OCI-LY3 (cell line): ENCODE results near the gene ACTRT2.

ENCODE experiments used
- H2AFZ ChIP-seq: fragments of 200-600, 300-600 bp; shearing (Covaris generic); 2 replicates; pipeline ENCODE4 v1.6.0; 2014; ENCODE audit warnings: antibody characterized with exemption, low read depth, low read length
- H3K27ac ChIP-seq: fragments of 200-600, 300-600 bp; sonication (generic); 2 replicates; pipeline ENCODE4 v1.5.1; 2014; ENCODE audit warnings: mild to moderate bottlenecking, low read length, moderate library complexity, mixed read lengths
- H3K27me3 ChIP-seq: fragments of 200-600, 300-600 bp; sonication (generic); 2 replicates; pipeline ENCODE4 v1.6.1; 2014; ENCODE audit warnings: low read depth, low read length, mixed read lengths
- H3K36me3 ChIP-seq: fragments of 200-600, 300-600 bp; sonication (generic); replicated peaks from 2 replicates; pipeline ENCODE3; 2014; ENCODE audit warnings: low read depth, low read length, mixed read lengths
- H3K4me1 ChIP-seq: fragments of 300-600, 200-600 bp; sonication (generic); 2 replicates; pipeline ENCODE4 v1.6.1; 2014; ENCODE audit warnings: low read length, mixed read lengths
- H3K4me2 ChIP-seq: fragments of 200-600, 300-600 bp; sonication (generic); 2 replicates; pipeline ENCODE4 v1.6.1; 2014; ENCODE audit warnings: low read length, mixed read lengths
- H3K4me3 ChIP-seq: fragments of 300-600, 200-600 bp; sonication (generic); 2 replicates; pipeline ENCODE4 v1.5.1; 2014; ENCODE audit warnings: antibody characterized with exemption, mild to moderate bottlenecking, low read length, moderate library complexity
- H3K79me2 ChIP-seq: fragments of 300-600, 200-600 bp; shearing (Covaris generic); 2 replicates; pipeline ENCODE4 v1.6.1; 2014; ENCODE audit warnings: mild to moderate bottlenecking, low read length, mixed read lengths
- H3K9ac ChIP-seq: fragments of 300-600, 200-600 bp; shearing (Covaris generic); 2 replicates; pipeline ENCODE4 v1.6.0; 2014; ENCODE audit warnings: mild to moderate bottlenecking, low read length, moderate library complexity
- H3K9me3 ChIP-seq: fragments of 200-600, 300-600 bp; shearing (Covaris generic); 2 replicates; pipeline ENCODE4 v1.6.1; 2014; ENCODE audit warnings: low read length, mixed read lengths; ENCODE audit not compliant: insufficient read depth
- H4K20me1 ChIP-seq: fragments of 200-600, 300-600 bp; sonication (generic); 2 replicates; pipeline ENCODE4 v1.6.1; 2016; ENCODE audit warnings: low read length, mixed read lengths; ENCODE audit not compliant: insufficient read depth
- EZH2phosphoT487 ChIP-seq: fragments of 200-600 bp; shearing (Covaris generic); IDR thresholded peaks from 2 replicates; pipeline ENCODE4 v1.6.1; 2018; ENCODE audit warnings: antibody characterized with exemption, mixed run types, low read depth
- TF ChIP-seq, protein P1 (sequence below): fragments of 200-600, 300-600 bp; sonication (generic); IDR thresholded peaks from 2 replicates; pipeline ENCODE4 v1.5.1; 2014; ENCODE audit warnings: antibody characterized with exemption, low read length, low read depth

ACTRT2 gene

DNA sequence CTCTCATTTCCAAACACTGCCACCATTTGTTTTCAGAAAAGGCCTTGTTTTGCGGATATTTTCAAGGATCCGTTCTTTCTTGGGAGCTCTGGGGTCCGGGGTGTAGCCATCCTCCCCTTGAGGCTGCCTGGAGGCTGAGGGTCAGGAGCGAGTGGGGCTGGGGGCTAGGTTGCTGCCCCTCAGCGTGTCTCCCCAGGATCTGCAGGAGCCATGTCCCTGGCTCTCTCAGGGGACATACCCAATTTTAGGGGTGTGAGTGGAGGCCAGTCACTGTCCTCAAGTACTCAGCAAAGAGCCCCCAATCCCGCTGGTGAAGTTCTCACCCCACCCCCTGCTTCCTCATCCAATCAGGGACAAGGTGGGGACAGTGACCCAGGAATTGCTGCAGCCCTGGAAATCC, 32.7 kb downstream of the ACTRT2 start:
- Histone ChIP-seq H3K4me1 (no peaks in the 10 kb centered on the region), H3K79me2 (no peaks in the 10 kb centered on the region), H3K4me2 (no peak overlapping the region), H4K20me1 (no peaks in the 10 kb centered on the region), H3K4me3 (no peak overlapping the region), H2AFZ (no peak overlapping the region), H3K9ac (no peak overlapping the region), H3K27ac (no peak overlapping the region), H3K36me3 (no peaks in the 10 kb centered on the region), H3K27me3 (no peaks in the 10 kb centered on the region), H3K9me3 (no peaks in the 10 kb centered on the region)
- TF ChIP-seq EZH2phosphoT487: no peak
- TF ChIP-seq, protein P1, sequence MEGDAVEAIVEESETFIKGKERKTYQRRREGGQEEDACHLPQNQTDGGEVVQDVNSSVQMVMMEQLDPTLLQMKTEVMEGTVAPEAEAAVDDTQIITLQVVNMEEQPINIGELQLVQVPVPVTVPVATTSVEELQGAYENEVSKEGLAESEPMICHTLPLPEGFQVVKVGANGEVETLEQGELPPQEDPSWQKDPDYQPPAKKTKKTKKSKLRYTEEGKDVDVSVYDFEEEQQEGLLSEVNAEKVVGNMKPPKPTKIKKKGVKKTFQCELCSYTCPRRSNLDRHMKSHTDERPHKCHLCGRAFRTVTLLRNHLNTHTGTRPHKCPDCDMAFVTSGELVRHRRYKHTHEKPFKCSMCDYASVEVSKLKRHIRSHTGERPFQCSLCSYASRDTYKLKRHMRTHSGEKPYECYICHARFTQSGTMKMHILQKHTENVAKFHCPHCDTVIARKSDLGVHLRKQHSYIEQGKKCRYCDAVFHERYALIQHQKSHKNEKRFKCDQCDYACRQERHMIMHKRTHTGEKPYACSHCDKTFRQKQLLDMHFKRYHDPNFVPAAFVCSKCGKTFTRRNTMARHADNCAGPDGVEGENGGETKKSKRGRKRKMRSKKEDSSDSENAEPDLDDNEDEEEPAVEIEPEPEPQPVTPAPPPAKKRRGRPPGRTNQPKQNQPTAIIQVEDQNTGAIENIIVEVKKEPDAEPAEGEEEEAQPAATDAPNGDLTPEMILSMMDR: no peak

DNA sequence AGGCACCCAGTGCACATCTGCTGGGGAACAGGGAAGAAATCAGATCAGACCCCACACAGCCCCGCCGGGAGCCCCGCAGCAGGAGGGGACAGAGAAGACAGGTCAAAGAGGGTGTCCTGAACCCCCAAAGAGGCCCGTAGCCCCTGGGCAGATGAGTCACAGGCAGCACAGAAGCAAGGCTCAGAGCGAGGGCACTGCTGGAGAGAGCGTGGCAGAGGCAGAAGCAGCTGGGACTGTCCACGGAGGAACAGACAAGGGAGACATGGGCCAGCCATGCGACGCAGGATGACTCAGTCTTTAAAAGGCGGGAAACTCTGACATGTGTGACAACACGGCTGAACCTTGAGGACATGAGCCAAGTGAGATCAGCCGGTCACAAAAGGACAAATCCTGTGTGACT, 33.2 kb downstream of the ACTRT2 start:
- Histone ChIP-seq H3K4me2 (no peak overlapping the region), H3K9ac (no peak overlapping the region), H3K36me3 (no peaks in the 10 kb centered on the region)

DNA sequence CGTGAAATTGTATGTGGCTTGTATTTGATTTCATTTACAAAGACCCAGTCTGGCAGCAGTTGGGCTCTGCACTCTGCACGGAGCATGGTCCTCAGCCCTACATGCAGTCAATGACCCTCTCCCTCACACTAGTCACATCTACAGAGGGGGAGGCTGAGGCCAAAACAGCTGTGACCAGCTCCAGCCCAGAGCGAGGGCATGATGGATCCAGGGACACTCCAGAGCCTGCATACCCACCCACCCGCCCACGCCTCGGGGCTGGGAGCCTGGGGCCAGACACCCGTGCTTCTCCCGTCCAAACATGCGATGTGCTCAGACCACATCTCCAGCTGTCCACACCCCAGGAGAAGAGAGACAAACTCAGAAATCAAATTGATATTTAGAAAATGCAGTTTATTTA, 33.8 kb downstream of the ACTRT2 start:
- no peak overlapping the region for H2AFZ ChIP-seq
- no peaks in the 10 kb centered on the region for H3K79me2 ChIP-seq
- H3K9me3 ChIP-seq: no peaks in the 10 kb centered on the region
- H3K27ac ChIP-seq: no peak overlapping the region
- H3K27me3 ChIP-seq: no peaks in the 10 kb centered on the region
- no peaks in the 10 kb centered on the region for H3K4me1 ChIP-seq
- no peak overlapping the region for H3K4me2 ChIP-seq
- no peak overlapping the region for H3K9ac ChIP-seq
- no peaks in the 10 kb centered on the region for H4K20me1 ChIP-seq
- TF ChIP-seq, protein P1: no peak
- TF ChIP-seq EZH2phosphoT487: no peak
- no peaks in the 10 kb centered on the region for H3K36me3 ChIP-seq
- H3K4me3 ChIP-seq: no peak overlapping the region

More for the DNA sequence above, 33.2 kb downstream of the ACTRT2 start:
- H3K79me2 ChIP-seq: no peaks in the 10 kb centered on the region
- TF ChIP-seq, protein P1: no peak
- no peak for TF ChIP-seq EZH2phosphoT487
- no peak overlapping the region for H2AFZ ChIP-seq
- no peaks in the 10 kb centered on the region for H3K27me3 ChIP-seq
- no peaks in the 10 kb centered on the region for H3K9me3 ChIP-seq
- no peak overlapping the region for H3K4me3 ChIP-seq
- H3K4me1 ChIP-seq: no peaks in the 10 kb centered on the region
- H4K20me1 ChIP-seq: no peaks in the 10 kb centered on the region
- H3K27ac ChIP-seq: no peak overlapping the region

DNA sequence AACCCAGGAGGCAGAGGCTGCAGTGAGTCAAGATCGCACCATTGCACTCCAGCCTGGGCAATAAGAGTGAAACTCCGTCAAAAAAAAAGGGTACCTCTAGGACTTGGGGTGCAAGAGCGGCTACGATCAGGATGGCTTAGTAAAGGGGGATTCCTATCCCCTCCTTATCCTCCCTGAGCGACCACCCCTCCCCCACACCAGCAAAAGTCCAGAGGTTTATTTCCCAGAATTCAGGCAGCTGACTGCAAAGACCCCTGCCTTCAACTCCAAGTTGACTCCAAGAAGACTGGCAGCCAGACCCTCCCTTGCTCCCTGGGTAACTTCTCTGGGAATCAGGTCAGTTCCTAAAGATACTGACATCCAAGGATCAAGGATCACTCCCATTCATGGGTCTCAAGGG, 35.4 kb downstream of the ACTRT2 start:
- no peaks in the 10 kb centered on the region for H3K9me3 ChIP-seq
- no peaks in the 10 kb centered on the region for H3K36me3 ChIP-seq
- H3K27ac ChIP-seq: no peak overlapping the region
- no peaks in the 10 kb centered on the region for H4K20me1 ChIP-seq
- no peak overlapping the region for H3K4me3 ChIP-seq
- no peak overlapping the region for H3K9ac ChIP-seq
- H3K27me3 ChIP-seq: no peaks in the 10 kb centered on the region
- H3K4me1 ChIP-seq: no peaks in the 10 kb centered on the region
- no peak for TF ChIP-seq EZH2phosphoT487
- TF ChIP-seq, protein P1: no peak
- no peaks in the 10 kb centered on the region for H3K79me2 ChIP-seq
- no peak overlapping the region for H3K4me2 ChIP-seq
- no peak overlapping the region for H2AFZ ChIP-seq
